K562 (cell line): ENCODE results near the gene IL2RG. TPM values are rescaled to one million over a fixed set of nuclear protein-coding genes. Genes with fewer than 3 reads are reported as not detected.

Experiments used
- ATAC-seq: fragments of 200-7000 bp; cut with Tn5 transposase; 3 replicates; pipeline ENCODE4 v1.9.1; 2020; ENCODE audit warnings: moderate library complexity
- BruUV-seq: library from RNA; stranded (reverse); fragments of 400-500 nt; replicated peaks from 2 replicates; lab custom pipeline; 2021; lab: Mats Ljungman, UMichigan
- CTCF ChIA-PET: fragments of 300-600 bp; formaldehyde crosslinking; extraction: SDS; loops from one replicate; lab custom pipeline; 2021; ENCODE audit warnings: low intra/inter-chr PET ratio; lab: Yijun Ruan, JAX
- POLR2A ChIA-PET: fragments of 300-600, 350-650 bp; sonication (Branson Sonifier 250); formaldehyde crosslinking; extraction: SDS; loops from one replicate; lab custom pipeline; 2021; ENCODE audit warnings: antibody characterized with exemption, inconsistent platforms; lab: Yijun Ruan, JAX
- DNase-seq, 4 experiments: peaks; one replicate each; pipeline versions ENCODE4 v3.0.0 to v3.0.0-alpha.2; 2011 to 2018; ENCODE audit warnings: low spot score in 3 of 4, mixed read lengths in 3 of 4; ENCODE audit errors: extremely low read depth in 1 of 4
- FAIRE-seq: peaks from 2 replicates; lab custom pipeline; 2011; peaks lifted over from hg19 to GRCh38; lab: Jason Lieb, UNC
- H2AFZ ChIP-seq: 2 replicates; pipeline ENCODE4 v1.6.0; 2011; ENCODE audit warnings: low read depth, low read length, control low read depth, inconsistent platforms
- H3K27ac ChIP-seq: fragments of 200-600 bp; 3 replicates; pipeline ENCODE4 v1.8.0; 2011; ENCODE audit warnings: low read depth, mild to moderate bottlenecking, control low read depth, inconsistent platforms, low read length, moderate library complexity, mixed read lengths; ENCODE audit errors: extremely low read depth
- H3K27me3 ChIP-seq, 2 experiments: fragments of 300-600 bp in 1 of 2; 2 replicates in 1 of 2; 3 replicates in 1 of 2; pipeline versions ENCODE4 v1.6.0 to v1.8.0; 2011; ENCODE audit warnings: inconsistent platforms in 2 of 2, low read length in 2 of 2, mild to moderate bottlenecking in 1 of 2, mixed read lengths in 1 of 2, moderate library complexity in 1 of 2; ENCODE audit not compliant: control insufficient read depth in 2 of 2, insufficient read depth in 2 of 2
- H3K36me3 ChIP-seq: fragments of 300-600 bp; 3 replicates; pipeline ENCODE4 v1.8.0; 2011; ENCODE audit warnings: mild to moderate bottlenecking, low read length, inconsistent platforms; ENCODE audit not compliant: control insufficient read depth, insufficient read depth
- H3K4me1 ChIP-seq, 2 experiments: fragments of 200-600 bp in 1 of 2; replicated peaks in 1 of 2; 2 replicates in 1 of 2; 3 replicates in 1 of 2; pipeline versions ENCODE4 v1.5.1 to v1.8.0; 2011; ENCODE audit warnings: inconsistent platforms in 2 of 2, low read length in 2 of 2, mild to moderate bottlenecking in 1 of 2, mixed read lengths in 1 of 2, moderate library complexity in 1 of 2; ENCODE audit not compliant: control insufficient read depth in 2 of 2, insufficient read depth in 2 of 2
- H3K4me2 ChIP-seq: 2 replicates; pipeline ENCODE4 v1.6.1; 2011; ENCODE audit warnings: low read length, control low read depth, inconsistent platforms, mixed read lengths; ENCODE audit not compliant: insufficient read depth
- H3K4me3 ChIP-seq: fragments of 200-600 bp; sonication (generic), shearing (Covaris generic); 2 replicates; pipeline ENCODE4 v1.5.1; 2016; ENCODE audit warnings: control low read depth, inconsistent platforms
- H3K79me2 ChIP-seq: fragments of 200-600 bp; 3 replicates; pipeline ENCODE4 v1.8.0; 2011; ENCODE audit warnings: low read length, inconsistent platforms; ENCODE audit not compliant: control insufficient read depth, insufficient read depth
- H3K9ac ChIP-seq, 2 experiments: 2 replicates each; pipeline versions ENCODE4 v1.6.0 to v1.6.1; 2011; ENCODE audit warnings: low read depth in 2 of 2, low read length in 2 of 2, control low read depth in 1 of 2, inconsistent platforms in 1 of 2, mild to moderate bottlenecking in 1 of 2, mixed read lengths in 1 of 2; ENCODE audit not compliant: insufficient read depth in 1 of 2
- H3K9me1 ChIP-seq: one replicate; pipeline ENCODE4 v1.6.0; 2011; ENCODE audit warnings: inconsistent platforms, mild to moderate bottlenecking, low read length, moderate library complexity; ENCODE audit not compliant: control insufficient read depth, insufficient read depth
- H3K9me3 ChIP-seq: replicated peaks from 2 replicates; pipeline ENCODE4 v1.5.1; 2011; ENCODE audit warnings: low read depth, low read length, inconsistent platforms; ENCODE audit not compliant: control insufficient read depth, insufficient read depth
- H4K20me1 ChIP-seq: replicated peaks from 2 replicates; pipeline ENCODE4 v1.6.1; 2011; ENCODE audit warnings: low read length, inconsistent platforms, mixed read lengths; ENCODE audit not compliant: control insufficient read depth, insufficient read depth
- AFF4 ChIP-seq: sonication (generic); formaldehyde crosslinking; IDR thresholded peaks from 2 replicates; pipeline ENCODE4 v1.8.0; 2023; ENCODE audit warnings: mild to moderate bottlenecking, missing genetic modification reagents
- ATF7 ChIP-seq: fragments of 450-650 bp; IDR thresholded peaks from 2 replicates; pipeline ENCODE4 v1.7.1; 2014; ENCODE audit warnings: mild to moderate bottlenecking, moderate library complexity
- CCAR2 ChIP-seq: fragments of 200-400 bp; formaldehyde crosslinking; IDR thresholded peaks from 2 replicates; pipeline ENCODE4 v1.6.1; 2017; ENCODE audit warnings: mild to moderate bottlenecking, low read depth, low read length
- DACH1 ChIP-seq: fragments of 450-650 bp; IDR thresholded peaks from 2 replicates; pipeline ENCODE4 v1.6.1; 2018; ENCODE audit not compliant: partially characterized antibody
- HBP1 ChIP-seq: fragments of 450-650 bp; formaldehyde crosslinking; IDR thresholded peaks from 2 replicates; pipeline ENCODE4 v1.4.0; 2022; ENCODE audit warnings: missing genetic modification characterization
- HEY1 ChIP-seq: fragments of 250-450 bp; sonication (Bioruptor Pico); IDR thresholded peaks from 2 replicates; pipeline ENCODE4 v1.5.0; 2020; ENCODE audit warnings: mild to moderate bottlenecking, moderate library complexity, borderline replicate concordance
- KAT2B ChIP-seq: IDR thresholded peaks from one replicate; pipeline ENCODE4 v1.6.1; 2012; ENCODE audit warnings: low read depth, mild to moderate bottlenecking, control low read depth, inconsistent platforms, low read length, moderate library complexity
- SMAD4 ChIP-seq: fragments of 250-450 bp; sonication (Bioruptor Pico); conservative IDR thresholded peaks from 2 replicates; pipeline ENCODE4 v1.8.0; 2021; ENCODE audit warnings: inconsistent platforms, mild to moderate bottlenecking, moderate library complexity
- THRAP3 ChIP-seq: fragments of 450-650 bp; IDR thresholded peaks from 2 replicates; pipeline ENCODE4 v1.6.1; 2016; ENCODE audit warnings: mild to moderate bottlenecking, inconsistent platforms, borderline replicate concordance
- WGBS: fragments of 100-300 bp; shearing (Covaris generic); methylation state at CpG from one replicate; pipeline ENCODE4 v1.1.6; 2016; ENCODE audit warnings: low coverage, mixed read lengths; ENCODE audit not compliant: insufficient coverage; ENCODE audit errors: missing lambda C conversion rate; 5-methylcytosine and 5-hydroxymethylcytosine counted together
- in situ Hi-C: fragments of 300-500 bp; cut with MboI; formaldehyde crosslinking; loops from 4 replicates; pipeline ENCODE4 v1.15.0; 2018; ENCODE audit warnings: inconsistent platforms, mixed read lengths
- intact Hi-C: fragments of 100-400 bp; cut with micrococcal nuclease; formaldehyde crosslinking; loops from 2 replicates; pipeline ENCODE4 v1.14.2; 2022
- polyA plus RNA-seq, 8 experiments: library from polyadenylated mRNA; depleted of rRNA in 4 of 8; stranded (reverse) in 5 of 8; unstranded in 3 of 8; fragments of >200 nt; fragmentation: Nextera tagmentation in 2 of 8; fragmentation: Illumina TruSeq in 1 of 8; extraction: Ambion mirVana in 2 of 8; extraction: Trizol in 1 of 8; gene quantifications; 2 replicates each; pipeline versions ENCODE4 v1.2.1 to v1.2.3, GENCODE V29; 2011 to 2014; ENCODE audit warnings: inconsistent platforms in 1 of 8, missing spikeins in 1 of 8
- total RNA-seq, 7 experiments: library from RNA; depleted of rRNA in 6 of 7; stranded (reverse); fragments of >200 nt in 6 of 7; fragmentation: Illumina TruSeq in 2 of 7; extraction: Trizol in 2 of 7; gene quantifications; 2 replicates each; pipeline versions ENCODE4 v1.2.1 to v1.2.3, GENCODE V29; 2011 to 2021; ENCODE audit warnings: low replicate concordance in 1 of 7
- TF ChIP-seq, protein P1 (sequence below): fragments of 250-450 bp; sonication (Bioruptor Pico); IDR thresholded peaks from 2 replicates; pipeline ENCODE4 v1.5.0; 2020; ENCODE audit warnings: mild to moderate bottlenecking, borderline replicate concordance

IL2RG gene
- total and polyA plus RNA-seq, 9 of the 15 experiments (the other 6 are each of a cell fraction or from before 2014, with no cell fraction given): 5.5 to 55.4 (median 19.7) TPM

DNA sequence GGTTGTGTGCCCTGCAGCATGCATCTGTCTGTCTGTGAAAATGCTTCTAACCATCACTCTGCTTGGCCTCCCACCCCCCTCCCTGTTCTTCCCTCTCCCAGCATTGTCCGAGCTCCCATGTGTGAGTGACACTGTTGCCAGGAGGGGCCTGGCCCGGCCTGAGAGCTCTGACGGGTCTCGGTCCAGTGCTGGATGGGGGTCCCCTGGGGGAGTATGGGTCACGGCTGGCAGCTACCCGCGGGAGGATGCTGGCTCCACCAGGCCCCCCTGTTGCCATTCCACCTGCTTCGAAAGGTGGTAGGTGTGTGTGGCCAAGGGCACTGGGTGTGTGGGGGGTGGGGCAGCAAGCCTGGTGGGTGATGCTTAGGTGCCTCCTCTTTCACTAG is 36.9 kb upstream of the IL2RG start:
- H3K9me1 ChIP-seq: no peaks in the 10 kb centered on the region
- no peak for FAIRE-seq
- TF ChIP-seq AFF4 (CRISPR knock-in tag) (no peak), DACH1 (no peak), HBP1 (CRISPR knock-in tag) (no peak), CCAR2 (no peak), THRAP3 (no peak), HEY1 (CRISPR knock-in tag) (no peak), ATF7 (no peak), SMAD4 (CRISPR knock-in tag) (no peak), KAT2B (no peak)
- TF ChIP-seq, protein P1, sequence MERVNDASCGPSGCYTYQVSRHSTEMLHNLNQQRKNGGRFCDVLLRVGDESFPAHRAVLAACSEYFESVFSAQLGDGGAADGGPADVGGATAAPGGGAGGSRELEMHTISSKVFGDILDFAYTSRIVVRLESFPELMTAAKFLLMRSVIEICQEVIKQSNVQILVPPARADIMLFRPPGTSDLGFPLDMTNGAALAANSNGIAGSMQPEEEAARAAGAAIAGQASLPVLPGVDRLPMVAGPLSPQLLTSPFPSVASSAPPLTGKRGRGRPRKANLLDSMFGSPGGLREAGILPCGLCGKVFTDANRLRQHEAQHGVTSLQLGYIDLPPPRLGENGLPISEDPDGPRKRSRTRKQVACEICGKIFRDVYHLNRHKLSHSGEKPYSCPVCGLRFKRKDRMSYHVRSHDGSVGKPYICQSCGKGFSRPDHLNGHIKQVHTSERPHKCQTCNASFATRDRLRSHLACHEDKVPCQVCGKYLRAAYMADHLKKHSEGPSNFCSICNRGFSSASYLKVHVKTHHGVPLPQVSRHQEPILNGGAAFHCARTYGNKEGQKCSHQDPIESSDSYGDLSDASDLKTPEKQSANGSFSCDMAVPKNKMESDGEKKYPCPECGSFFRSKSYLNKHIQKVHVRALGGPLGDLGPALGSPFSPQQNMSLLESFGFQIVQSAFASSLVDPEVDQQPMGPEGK (CRISPR knock-in tag): no peak
- TF ChIP-seq, all 486 proteins: peak for 0
- ChIA-PET POLR2A (interaction anchor here (0.7 kb wide), 1 partner anchor 179 kb away, joined by 4 read pairs; no protein-coding TSS in a partner anchor), CTCF (no interaction called here)
- Histone ChIP-seq H2AFZ (no peak overlapping the region), H3K9me3 (no peaks in the 10 kb centered on the region), H3K27me3 (no peaks in the 10 kb centered on the region), H4K20me1 (no peaks in the 10 kb centered on the region), H3K9ac (no peak overlapping the region; a peak in 1 of 4 replicates), H3K27ac (no peak overlapping the region), H3K4me2 (no peak overlapping the region), H3K36me3 (peaks cover 5% of the 10 kb centered on the region; the same call in 2 of the 3 replicates), H3K4me3 (no peak overlapping the region), H3K79me2 (no peaks in the 10 kb centered on the region), H3K4me1 (peaks cover 10 to 44% of the 10 kb centered on the region in 2 experiments; a peak in 4 of 5 replicates)
- in situ Hi-C loops (no loop called here), intact Hi-C loops (no loop called here)
- no peak for DNase-seq
- WGBS: 70% methylated on average over 2 of the region's 8 CpGs
- no peak for ATAC-seq
- BruUV-seq: no TSS peak
